ENCODE data around the gene HNF1A.

GRCh38 chr12:120978296-120979219, at the start of gene HNF1A:
- TF ChIP-seq CTCF (IDR thresholded peaks at IDR 0.05; ENCODE audit: low read depth, low read length) (no peak), EZH2phosphoT487 (IDR thresholded peaks at IDR 0.05; ENCODE audit: low read depth) (no peak)

Data from OCI-LY3 (cell line).